Activated CD4-positive, alpha-beta T cell treated with anti-CD3 and anti-CD28 coated beads, Interleukin-2, amount 10 ng/mL, durations not matched to agents 24 days and 14 days (primary cell): ENCODE measurements around the gene ATOH8. TPM values are rescaled to one million over a fixed set of nuclear protein-coding genes. Genes with fewer than 3 reads are reported as not detected.

Experiments used
- DNase-seq: peaks from one replicate; pipeline ENCODE4 v3.0.0; 2022
- H3K27ac Mint-ChIP-seq: one replicate; pipeline ENCODE4 v1.8.0; 2022; ENCODE audit warnings: mild to moderate bottlenecking, mixed read lengths
- H3K27me3 Mint-ChIP-seq: one replicate; pipeline ENCODE4 v1.8.0; 2022; ENCODE audit warnings: mixed read lengths
- H3K36me3 Mint-ChIP-seq: one replicate; pipeline ENCODE4 v1.8.0; 2022; ENCODE audit warnings: low read depth, mild to moderate bottlenecking, mixed read lengths
- H3K4me1 Mint-ChIP-seq: one replicate; pipeline ENCODE4 v1.8.0; 2021; ENCODE audit warnings: mixed read lengths
- H3K4me3 Mint-ChIP-seq: one replicate; pipeline ENCODE4 v1.8.0; 2022; ENCODE audit warnings: mild to moderate bottlenecking, moderate library complexity, mixed read lengths
- H3K9me3 Mint-ChIP-seq: one replicate; pipeline ENCODE4 v1.8.0; 2021; ENCODE audit warnings: mixed read lengths
- intact Hi-C: fragments of 100-400 bp; cut with micrococcal nuclease; formaldehyde crosslinking; loops from one replicate; pipeline ENCODE4 v1.15.1; 2023
- total RNA-seq: library from RNA; stranded (reverse); gene quantifications from 2 replicates; pipeline ENCODE4 v1.2.3, GENCODE V29; 2022

ATOH8 gene
- total RNA-seq, 1 donor from 2014 or later = 0.19 TPM

DNA sequence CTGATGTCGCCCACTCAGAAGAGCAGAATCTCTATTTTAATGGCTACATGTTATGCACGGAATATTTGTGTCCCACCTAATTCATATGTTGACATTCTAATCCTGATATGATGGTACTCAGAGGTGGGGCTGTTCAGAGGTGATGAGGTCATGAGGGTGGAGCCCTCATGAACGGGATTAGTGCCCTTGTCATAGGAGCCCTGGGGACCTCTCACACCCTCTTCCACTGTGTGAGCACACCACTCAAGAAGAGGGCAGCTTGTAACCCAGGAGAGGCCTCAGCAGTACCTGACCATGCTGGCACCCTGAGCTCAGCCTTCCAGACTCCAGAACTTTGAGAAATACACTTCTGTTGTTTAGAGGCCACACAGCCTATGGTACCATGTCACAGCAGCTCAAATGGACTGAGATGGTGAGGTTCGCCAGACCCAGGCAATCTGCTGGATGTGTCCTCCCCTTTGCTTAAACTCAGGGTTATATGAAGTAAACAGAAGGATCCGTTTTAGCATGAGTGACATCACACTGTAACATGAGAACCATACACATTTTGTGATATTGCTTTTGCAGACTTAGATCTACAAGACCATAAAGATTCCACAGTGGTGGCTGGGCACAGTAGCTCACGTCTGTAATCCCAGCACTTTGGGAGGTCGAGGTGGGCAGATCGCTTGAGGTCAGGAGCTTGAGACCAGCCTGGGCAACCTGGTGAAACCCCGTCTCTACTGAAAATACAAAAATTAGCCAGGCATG, 48.7 kb downstream of the ATOH8 start:
- no peak for DNase-seq

DNA sequence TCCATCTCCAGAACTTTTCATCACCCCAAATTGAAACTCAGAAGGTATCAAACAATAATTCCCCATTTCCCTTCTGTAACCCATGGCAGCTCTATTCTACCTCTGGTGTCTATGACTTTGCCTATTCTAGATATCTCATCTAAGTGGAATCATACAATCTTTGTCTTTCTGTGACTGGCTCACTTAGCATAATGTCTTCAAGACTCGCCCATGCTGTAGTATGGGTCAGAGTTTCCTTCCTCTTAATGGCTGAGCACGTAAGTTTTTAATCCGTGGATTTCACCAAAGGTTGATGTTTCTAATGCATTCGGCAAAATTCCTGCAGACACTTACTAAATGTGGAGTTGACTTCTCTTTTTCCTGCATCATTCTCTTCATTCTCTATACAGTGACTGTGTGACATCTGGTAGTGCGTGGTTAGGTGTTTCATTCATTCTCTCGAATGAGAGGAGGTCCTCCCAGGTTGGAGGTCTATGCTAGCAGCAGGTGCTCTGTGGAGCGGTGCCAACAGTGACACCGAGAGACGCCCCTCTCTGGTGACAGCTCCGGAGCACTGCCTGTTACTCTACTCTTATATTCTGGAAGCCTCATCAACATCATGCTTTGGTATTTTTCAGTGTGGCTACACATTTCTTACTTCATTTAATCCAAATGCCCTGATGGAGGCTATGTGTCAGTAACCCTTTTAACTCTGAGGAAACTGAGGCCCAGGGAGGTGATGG, 50.1 kb downstream of the ATOH8 start:
- peaks cover 6% of the 10 kb centered on the region for H3K4me1 Mint-ChIP-seq
- intact Hi-C loops = loop anchor here (2.0 kb wide), 1 partner anchor 53 kb away; no protein-coding TSS in a partner anchor
- H3K27me3 Mint-ChIP-seq = peaks cover 4% of the 10 kb centered on the region
- no peak overlapping the region for H3K4me3 Mint-ChIP-seq
- H3K27ac Mint-ChIP-seq = no peak overlapping the region
- no peak for DNase-seq
- H3K36me3 Mint-ChIP-seq = no peaks in the 10 kb centered on the region
- no peaks in the 10 kb centered on the region for H3K9me3 Mint-ChIP-seq

More for the DNA sequence above, 48.7 kb downstream of the ATOH8 start:
- Mint-ChIP-seq H3K4me1 (peaks cover 6% of the 10 kb centered on the region), H3K36me3 (no peaks in the 10 kb centered on the region), H3K27ac (no peak overlapping the region), H3K4me3 (no peak overlapping the region), H3K27me3 (peaks cover 8% of the 10 kb centered on the region), H3K9me3 (no peaks in the 10 kb centered on the region)
- intact Hi-C loops = no loop called here

DNA sequence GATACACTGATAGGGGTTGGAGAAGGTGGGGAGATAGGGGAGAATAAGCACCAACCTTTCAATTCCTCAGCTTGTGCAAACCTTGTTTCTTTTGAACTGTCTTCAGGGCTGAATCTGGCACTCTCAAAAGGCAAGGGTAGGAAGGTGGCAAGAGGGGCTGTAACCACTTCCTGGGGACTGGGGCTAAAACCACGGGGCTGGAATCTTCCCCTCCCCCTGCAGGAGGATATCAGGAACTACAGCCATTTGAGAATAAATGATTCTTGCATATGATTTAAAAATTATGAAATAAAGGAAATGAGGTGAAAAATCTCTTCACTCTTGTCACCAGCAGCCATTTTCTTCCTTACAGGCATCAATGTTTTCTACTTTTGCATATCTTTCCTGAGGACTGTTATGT, 50.8 kb downstream of the ATOH8 start:
- Mint-ChIP-seq H3K4me3 (no peak overlapping the region), H3K9me3 (no peaks in the 10 kb centered on the region), H3K36me3 (no peaks in the 10 kb centered on the region), H3K27ac (no peak overlapping the region), H3K4me1 (peaks cover 6% of the 10 kb centered on the region), H3K27me3 (peaks cover 6% of the 10 kb centered on the region)
- peak; percentile 77 for DNase-seq
- intact Hi-C loops = loop anchor here (2.0 kb wide), 1 partner anchor 54 kb away; no protein-coding TSS in a partner anchor

DNA sequence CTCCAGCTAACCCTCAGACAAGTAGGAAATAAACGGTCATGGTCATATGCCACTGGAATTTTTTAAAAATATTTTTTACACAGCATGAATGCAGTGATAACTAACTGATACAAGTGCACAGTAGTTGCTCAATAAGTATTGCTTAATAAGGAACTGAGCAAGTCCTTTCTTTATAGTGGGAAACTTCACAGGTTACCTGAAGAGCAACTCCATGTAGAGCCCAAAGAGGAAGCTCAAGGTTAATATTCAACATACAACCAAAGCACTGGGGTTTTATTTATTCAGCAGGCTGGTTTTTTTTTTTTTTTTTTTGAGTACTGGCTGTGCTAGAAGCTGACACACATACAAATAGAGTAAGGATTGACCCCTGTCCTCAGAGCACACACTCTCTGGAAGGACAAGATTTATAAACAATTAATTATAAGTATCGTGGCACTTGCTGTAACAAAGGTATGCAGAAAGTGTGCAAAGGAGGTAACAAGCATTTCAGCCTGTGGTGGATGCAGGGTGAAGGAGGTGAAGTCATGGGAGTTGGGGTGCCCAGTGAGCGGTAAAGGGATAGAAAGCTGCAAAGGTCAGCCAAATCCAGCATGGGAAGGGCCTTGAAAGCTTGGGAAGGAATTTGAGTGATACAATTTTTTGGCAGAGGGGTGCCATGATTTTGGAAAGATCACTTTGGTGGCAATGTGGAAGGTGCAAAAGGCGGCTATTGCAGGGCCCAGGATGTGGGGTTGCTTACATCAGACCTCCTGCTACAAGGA, 52.7 kb downstream of the ATOH8 start:
- no peaks in the 10 kb centered on the region for H3K9me3 Mint-ChIP-seq
- no peak overlapping the region for H3K27ac Mint-ChIP-seq
- H3K36me3 Mint-ChIP-seq = no peaks in the 10 kb centered on the region
- no peak for DNase-seq
- H3K4me1 Mint-ChIP-seq = peaks cover 3% of the 10 kb centered on the region
- H3K27me3 Mint-ChIP-seq = peaks cover 3% of the 10 kb centered on the region
- intact Hi-C loops = no loop called here
- H3K4me3 Mint-ChIP-seq = no peak overlapping the region

DNA sequence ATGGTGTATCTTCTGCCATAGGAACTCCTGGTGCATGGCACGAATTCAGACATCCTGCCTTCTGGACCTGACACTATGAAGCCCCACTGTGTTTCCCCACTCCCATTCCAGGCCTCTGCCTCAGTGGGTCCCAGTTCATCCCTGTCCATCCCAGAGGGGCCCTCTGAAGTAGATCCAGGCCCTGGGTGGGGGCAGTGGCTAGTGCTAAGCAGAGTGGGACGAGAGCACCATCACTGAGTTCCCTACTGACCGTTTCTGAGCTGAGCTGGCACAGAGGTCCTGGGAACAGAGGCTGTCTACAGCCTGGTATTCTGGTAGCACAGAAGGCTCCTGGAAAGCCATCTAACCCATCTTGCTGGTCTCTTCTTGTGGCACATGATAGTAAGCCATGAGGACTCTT, 54.0 kb downstream of the ATOH8 start:
- Mint-ChIP-seq H3K27me3 (peaks cover 3% of the 10 kb centered on the region), H3K4me1 (peaks cover 3% of the 10 kb centered on the region), H3K27ac (no peak overlapping the region), H3K9me3 (no peaks in the 10 kb centered on the region), H3K4me3 (no peak overlapping the region), H3K36me3 (no peaks in the 10 kb centered on the region)
- intact Hi-C loops = no loop called here
- DNase-seq = no peak

DNA sequence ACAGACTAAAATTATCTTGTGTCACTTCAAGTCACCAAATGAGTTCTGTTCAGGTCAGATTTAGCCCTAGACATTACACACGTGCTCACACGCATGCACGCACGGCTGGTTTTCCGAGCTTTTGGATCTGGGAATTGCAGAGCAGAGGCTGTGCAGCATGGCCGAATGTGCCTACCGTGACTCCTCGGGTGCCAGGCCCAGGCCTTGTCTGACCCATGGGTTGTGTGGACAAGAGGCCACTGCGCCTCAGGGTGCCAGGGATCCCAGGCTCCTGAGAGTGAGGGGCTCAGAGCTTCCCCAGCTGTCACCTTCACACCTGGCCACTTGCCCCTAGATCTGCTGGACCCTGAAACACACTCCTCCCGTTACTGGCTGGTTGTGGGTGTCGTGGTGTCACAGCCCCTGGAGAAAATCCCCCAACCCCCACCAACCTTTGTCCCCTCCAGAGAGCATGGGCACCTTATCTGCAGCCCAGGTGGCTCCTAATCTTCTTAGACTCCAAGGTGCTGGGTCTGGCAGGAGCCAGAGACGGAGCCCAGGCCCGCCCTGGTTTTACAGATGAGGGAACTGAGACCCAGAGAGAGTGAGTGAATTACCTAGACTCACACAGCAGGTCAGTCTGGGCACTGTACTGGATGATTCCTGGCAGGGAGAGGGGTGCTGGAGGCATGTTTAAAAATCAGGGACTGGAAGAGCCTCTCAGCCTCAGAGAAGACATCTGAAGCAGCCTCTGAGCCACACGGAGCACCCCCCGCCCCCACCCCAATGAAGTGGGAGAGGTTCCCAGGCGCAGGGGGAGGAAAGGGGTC, 56.8 kb downstream of the ATOH8 start:
- H3K27ac Mint-ChIP-seq = no peak overlapping the region
- intact Hi-C loops = loop anchor here (5.0 kb wide), 1 partner anchor 133 kb away; no protein-coding TSS in a partner anchor
- peaks cover 11% of the 10 kb centered on the region for H3K27me3 Mint-ChIP-seq
- no peaks in the 10 kb centered on the region for H3K9me3 Mint-ChIP-seq
- H3K36me3 Mint-ChIP-seq = no peaks in the 10 kb centered on the region
- peaks cover 3% of the 10 kb centered on the region for H3K4me1 Mint-ChIP-seq
- DNase-seq = no peak
- no peak overlapping the region for H3K4me3 Mint-ChIP-seq

DNA sequence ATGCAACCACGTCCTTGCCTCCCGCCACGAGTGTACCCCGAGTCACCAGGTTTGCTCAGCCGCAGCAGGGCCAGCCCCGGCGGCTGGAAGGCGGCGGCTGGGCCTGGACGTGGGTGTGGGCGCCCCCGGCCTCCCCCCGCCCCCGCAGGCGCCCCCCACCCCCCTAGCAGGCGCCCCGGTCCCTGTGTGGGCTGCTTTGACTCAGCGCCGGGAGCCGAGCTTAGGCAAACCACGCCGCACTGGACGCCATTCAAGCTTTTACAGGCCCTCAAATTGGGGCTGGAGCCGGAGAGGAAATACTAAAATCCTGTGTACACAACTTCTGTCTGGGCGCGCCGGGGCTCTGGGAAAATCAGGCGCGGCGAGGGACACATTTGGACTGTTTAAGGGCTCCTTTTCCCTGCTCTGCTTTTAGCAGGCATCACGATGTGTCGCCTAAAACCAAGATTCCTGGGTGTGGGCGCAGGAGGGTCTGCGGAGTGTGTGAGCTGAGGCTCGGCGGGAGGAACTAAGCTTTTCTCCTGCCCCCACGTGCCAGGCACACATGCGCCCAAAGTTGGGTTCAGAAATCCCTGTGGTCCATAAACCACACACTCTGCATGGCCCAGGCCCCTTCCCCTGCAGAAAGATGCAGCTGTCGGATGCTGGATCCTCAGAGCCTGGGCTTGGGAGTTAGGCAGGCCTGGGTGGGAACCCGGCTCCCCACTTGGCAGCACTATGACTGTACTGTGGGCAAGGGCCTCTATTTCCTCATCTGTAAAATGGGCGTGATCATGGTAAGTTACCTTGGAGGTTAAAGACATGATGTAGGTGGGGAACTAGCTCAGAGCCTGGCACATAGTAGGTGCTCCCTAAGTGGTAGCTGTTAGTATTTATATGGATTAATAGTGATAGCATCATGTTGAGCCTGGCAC, 57.6 kb downstream of the ATOH8 start:
- no peak overlapping the region for H3K4me3 Mint-ChIP-seq
- H3K36me3 Mint-ChIP-seq = no peaks in the 10 kb centered on the region
- intact Hi-C loops = loop anchor here (5.0 kb wide), 1 partner anchor 134 kb away; no protein-coding TSS in a partner anchor
- H3K9me3 Mint-ChIP-seq = no peaks in the 10 kb centered on the region
- peaks cover 11% of the 10 kb centered on the region for H3K27me3 Mint-ChIP-seq
- no peak for DNase-seq
- no peak overlapping the region for H3K27ac Mint-ChIP-seq
- H3K4me1 Mint-ChIP-seq = peaks cover 3% of the 10 kb centered on the region

DNA sequence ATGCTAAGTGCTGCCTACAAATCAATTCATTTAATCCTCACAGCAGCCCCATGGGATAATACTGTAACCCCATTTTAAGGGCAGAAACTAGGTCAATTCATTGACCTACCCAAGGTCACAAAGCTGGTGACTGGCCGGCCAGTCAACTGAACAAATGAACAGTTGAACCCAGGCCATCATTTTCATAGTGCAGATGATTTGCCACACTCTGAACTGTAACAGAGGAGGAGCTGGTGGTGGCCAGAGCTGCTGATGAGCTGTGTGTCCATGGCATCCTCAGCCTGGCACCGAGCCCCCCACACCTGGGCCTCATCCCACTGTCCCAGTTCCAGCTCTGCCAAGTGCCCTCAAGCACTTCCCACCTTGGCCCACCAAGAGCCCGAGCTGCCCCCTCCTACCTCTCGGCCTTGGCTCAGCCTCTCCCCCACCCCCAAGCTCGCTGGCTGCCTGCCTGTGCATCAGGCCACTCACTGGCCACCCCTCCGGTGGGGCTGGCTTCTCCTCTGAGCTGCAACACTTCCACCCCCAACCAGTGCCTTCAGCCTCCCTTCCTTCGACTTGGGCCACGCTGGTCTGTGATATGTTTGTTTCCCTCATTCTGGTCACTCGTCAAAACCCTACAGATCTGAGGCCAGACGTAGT, 58.4 kb downstream of the ATOH8 start:
- peaks cover 11% of the 10 kb centered on the region for H3K27me3 Mint-ChIP-seq
- H3K36me3 Mint-ChIP-seq = no peaks in the 10 kb centered on the region
- no peak overlapping the region for H3K4me3 Mint-ChIP-seq
- H3K9me3 Mint-ChIP-seq = no peaks in the 10 kb centered on the region
- no peak for DNase-seq
- H3K4me1 Mint-ChIP-seq = peaks cover 3% of the 10 kb centered on the region
- intact Hi-C loops = loop anchor here (5.0 kb wide), 1 partner anchor 135 kb away; no protein-coding TSS in a partner anchor
- no peak overlapping the region for H3K27ac Mint-ChIP-seq

DNA sequence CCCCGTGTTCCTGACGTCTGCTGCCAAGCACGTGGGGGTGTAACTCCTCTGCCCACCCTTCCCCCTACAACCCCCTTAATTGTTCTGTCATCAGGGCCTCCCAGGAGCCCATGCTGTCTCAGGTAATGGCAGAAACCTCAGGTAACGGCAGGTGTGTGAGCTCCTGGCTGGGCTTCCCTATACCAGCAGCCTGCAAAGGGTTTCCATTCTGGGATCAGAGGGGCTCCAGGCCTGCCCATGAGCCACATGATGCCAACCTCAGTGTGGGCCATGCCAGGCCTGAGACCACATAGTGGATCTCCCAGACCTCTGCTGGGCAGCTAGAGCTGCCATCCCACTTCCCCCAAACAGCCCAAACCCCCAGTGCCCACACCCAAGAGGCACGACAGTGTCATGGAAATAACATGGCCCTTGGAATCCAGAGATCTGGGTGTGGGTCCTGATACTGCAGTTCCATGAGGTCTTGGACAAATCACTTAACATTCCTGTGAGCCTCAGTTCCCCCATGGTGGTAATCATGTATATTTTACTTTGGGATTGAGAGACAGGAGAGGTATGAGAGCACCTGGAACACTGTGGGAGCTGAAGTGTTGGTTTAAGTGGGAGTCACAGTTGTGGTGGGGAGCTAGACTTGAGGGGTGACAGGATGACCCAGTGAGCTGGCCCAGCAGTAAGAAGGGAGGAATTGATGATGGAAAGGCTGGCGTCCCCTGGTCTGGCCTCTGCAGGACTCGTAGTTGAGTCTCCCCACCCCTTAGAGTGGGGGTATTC, 59.6 kb downstream of the ATOH8 start:
- Mint-ChIP-seq H3K27me3 (peaks cover 15% of the 10 kb centered on the region), H3K36me3 (no peaks in the 10 kb centered on the region), H3K4me3 (no peak overlapping the region), H3K9me3 (no peaks in the 10 kb centered on the region), H3K27ac (no peak overlapping the region), H3K4me1 (peaks cover 3% of the 10 kb centered on the region)
- intact Hi-C loops = loop anchor here (5.0 kb wide), 1 partner anchor 136 kb away; no protein-coding TSS in a partner anchor
- no peak for DNase-seq

DNA sequence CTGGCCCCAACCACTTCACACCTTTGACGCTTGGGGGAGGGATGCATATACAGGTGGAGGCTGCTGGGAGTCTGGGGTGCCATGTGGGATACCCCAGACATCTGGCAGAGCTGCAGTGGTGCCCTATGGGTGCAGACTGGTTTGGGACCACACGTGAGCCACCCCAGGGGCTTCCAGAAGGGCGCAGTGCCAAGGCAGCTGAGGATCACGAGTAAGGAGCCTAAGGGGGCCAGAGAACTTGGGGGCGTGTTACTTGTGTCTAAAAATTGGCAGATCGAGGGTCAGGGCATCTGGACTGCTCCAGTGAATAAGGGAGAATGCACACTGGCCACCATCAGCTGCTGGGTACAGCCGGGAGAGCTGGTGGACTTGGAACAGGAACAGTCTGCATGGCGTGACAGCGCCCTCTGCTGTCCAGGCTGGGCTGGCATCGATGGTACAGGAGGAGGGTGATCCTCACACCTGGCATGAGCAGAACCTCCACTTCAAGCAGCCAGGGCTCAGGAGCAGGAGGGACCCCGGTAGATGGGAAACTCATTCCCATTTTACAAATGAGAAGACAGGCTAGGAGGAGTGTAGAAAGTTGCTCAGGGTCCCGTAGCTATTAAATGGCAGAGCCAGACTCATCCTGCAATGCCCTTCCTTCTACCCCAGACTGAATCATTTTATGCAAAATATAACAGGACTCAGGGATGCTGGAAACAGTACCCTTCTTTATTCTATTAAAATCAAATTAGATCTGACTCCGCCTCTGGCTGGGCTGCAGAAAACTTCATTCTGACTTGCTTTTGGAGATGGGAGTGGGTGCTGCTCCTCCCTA, 60.4 kb downstream of the ATOH8 start:
- Mint-ChIP-seq H3K27me3 (peaks cover 17% of the 10 kb centered on the region), H3K4me1 (peaks cover 3% of the 10 kb centered on the region), H3K36me3 (no peaks in the 10 kb centered on the region), H3K27ac (no peak overlapping the region), H3K4me3 (no peak overlapping the region), H3K9me3 (no peaks in the 10 kb centered on the region)
- intact Hi-C loops = loop anchor here (1.0 to 5.0 kb wide), 4 partner anchors 64 to 177 kb away; no protein-coding TSS in a partner anchor
- DNase-seq = peak; percentile 95
